Astrocyte of the hippocampus (primary cell): ENCODE results near the gene KCTD11.
"Not testable (repeated sequence)": the region's sequence is repeated elsewhere in the genome, so short reads cannot be mapped to it uniquely, and the experiment has no call there.

Source experiments
- DNase-seq: peaks from one replicate; pipeline ENCODE4 v3.0.0; 2011; ENCODE audit warnings: low read depth, low spot score

KCTD11 gene

GRCh38 chr17:7322520-7323194, 29.3 kb upstream of the KCTD11 start:
- DNase-seq, result no peak

DNA sequence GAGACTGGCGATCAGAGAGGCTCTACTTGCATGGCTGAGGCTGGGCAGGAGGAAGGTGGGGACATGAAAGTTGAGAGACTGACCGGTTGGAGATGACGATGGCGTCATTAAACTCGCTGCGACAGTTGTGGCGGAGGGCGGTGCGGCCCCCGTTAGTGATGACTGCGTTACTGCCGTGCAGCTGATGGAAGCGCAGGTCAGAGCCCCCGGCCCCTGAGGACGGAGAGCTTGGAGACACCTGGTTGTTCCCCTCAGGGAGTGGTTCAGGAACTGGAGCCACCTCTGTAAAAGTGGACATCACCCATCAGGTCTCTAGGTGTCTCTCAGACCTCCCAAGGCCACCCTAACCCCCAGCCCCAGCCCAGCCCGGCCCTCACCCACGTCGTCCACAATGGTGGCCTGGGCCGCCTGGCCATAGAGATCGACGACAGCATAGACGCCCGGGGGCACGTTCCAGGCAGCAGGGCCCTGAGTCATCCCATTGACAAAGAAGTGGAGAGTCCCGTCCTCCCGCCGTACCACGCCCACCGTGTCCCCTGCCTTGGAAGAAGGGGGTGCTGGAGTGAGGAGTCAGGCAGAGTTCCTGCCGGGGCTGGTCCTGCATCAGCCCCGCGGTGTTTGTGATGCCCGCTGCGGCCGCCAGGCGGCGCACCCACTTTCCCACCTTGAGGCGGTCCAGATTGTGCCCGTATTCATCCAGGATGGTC, 28.1 kb upstream of the KCTD11 start:
- peak; percentile 77 for DNase-seq

DNA sequence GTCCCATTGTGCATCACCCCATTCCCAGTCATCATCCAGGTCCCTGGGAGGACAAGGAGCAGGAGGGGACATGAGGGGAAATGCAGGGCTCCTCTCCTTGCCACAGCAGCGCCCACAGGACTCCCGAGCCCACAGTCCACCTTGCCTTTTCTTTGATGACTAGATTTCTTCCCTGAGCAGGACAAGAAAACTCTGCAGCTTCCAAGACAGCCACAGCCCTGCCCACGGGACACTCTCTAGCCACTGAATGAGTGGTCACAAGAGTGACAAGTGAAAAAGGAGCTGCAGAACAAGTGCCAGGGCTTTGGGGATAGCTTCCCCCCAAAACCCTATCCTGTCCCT, 27.6 kb upstream of the KCTD11 start:
- no peak for DNase-seq

GRCh38 chr17:7325031-7325528, 26.9 kb upstream of the KCTD11 start:
- no peak for DNase-seq

- DNase-seq, result no peak
Observed at GRCh38 chr17:7326186-7326585, 25.8 kb upstream of the KCTD11 start.

DNA sequence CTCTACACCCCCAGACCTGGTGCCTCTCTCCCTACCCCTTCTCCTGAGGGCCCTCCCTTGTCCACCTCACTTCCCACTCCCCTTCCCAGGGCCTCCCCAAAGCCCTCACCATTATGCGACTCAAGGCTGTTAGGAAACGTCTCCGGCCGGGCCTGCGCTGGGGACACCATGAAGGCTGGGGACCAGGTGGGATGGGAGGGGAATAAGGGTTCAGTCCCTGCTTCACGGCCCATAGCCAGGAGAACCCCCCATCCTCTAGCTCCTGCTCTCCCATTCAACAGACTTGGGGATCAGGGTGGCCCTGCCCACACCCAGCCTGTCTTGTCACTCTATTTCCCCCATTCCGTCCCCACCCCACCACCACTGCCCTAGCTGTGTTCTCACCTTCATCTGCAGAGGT, 24.9 kb upstream of the KCTD11 start:
- DNase-seq, result no peak

DNA sequence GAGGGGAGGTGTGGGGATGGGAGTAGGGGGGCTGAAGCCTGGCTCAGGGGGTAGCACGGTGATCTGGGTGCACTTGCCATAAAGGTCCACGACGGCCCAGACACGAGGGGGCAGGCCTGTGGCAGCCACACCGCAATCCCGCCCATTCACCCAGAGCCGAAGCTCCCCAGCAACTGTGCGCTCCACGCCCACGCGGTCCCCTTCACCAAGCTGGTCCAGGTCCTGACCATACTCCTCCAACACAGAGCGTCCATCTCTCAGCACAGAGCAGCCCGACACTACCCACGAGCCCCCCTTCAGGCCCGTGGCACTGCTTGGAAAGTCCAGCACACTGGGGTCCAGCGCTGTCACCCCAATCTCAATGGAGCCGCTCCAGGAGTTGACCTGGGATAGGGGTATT, 24.5 kb upstream of the KCTD11 start:
- DNase-seq, result no peak

DNA sequence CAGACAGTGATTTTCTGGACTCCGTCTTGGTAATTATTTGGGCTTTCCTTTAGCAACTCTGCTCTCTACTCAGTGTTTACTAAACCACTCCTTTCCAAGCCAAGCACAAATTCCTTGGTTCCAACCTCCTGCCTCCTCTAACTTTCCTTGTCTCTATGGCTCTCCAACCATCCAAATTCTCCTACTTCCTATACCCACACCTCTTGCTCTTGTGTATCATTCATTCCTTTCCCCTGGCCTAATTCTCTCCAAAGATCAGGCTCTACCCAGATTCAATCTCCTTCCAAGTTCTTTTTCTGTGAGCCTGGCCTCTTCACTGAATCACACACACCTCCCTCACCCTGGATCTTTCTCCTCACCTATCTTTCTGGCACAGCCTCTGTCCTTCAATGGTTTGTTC, 24.0 kb upstream of the KCTD11 start:
- DNase-seq, result no peak

GRCh38 chr17:7328840-7329373, 23.1 kb upstream of the KCTD11 start, which contains the start of gene NEURL4:
NEURL4 (minus strand) TSS chr17:7329335; CDS start chr17:7329312, 23 bp downstream.
- DNase-seq, result no peak

DNA sequence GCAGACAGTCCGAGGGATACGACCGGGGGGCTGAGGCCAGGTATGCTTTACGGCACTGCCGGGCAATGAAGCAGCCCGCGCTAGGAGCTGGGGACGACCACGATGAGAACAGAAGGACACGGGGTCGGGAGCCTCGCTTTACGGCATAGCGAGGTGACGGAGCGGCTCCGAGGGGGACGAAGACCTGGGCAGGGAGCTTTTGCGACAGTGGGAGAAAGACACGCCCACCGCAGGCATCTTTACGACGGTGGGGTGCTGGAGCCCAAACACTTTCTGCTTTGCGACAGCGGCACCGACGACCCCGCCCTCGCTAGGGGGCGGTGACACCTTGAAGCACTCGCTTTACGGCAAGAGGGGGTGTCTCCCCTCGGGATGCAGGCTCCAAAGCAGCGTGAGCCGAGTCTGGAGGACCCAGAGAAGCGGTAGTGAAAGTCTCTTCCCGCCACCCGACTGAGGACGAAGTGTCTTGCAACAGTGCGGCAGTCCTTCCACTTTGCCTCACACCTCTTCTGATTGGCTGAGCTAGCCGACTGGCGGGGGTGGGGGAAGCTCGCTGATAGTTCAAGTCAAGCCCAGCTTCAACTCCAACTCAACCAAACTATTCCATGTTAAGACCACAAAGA, 22.5 kb upstream of the KCTD11 start:
- peak; percentile 99 for DNase-seq

DNA sequence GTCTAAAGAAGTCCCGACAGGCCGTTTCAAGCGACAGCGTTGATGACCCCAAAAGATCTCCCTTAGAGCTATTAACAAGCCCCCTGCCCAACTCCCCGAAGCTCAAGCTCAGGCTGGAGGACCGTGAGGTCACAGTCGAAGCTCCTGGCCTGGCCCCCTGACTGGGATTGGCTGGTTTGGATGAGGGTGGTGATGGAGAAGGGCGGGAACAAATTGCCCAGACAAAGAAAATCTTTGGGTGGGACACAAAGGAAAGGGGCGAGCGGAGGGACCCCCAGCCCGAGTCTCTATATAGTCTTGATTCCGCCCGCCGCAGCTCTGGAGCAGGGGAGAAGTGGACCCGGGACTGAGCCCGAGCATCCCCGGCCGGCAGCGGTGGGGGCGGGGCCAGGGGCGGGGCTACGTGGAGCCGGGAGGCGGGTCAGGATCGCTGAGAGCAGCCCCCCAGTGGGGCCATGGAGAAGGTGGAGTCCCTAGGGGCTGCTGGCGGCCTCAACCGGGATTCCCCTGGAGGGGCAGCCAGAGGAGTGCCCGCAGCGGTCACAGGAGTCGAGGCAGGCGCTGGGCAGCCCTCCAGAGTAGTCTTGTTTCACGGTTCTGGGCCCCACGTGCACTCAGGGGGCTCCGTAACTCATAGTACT, 21.8 kb upstream of the KCTD11 start:
- DNase-seq, result peak; percentile 91

DNA sequence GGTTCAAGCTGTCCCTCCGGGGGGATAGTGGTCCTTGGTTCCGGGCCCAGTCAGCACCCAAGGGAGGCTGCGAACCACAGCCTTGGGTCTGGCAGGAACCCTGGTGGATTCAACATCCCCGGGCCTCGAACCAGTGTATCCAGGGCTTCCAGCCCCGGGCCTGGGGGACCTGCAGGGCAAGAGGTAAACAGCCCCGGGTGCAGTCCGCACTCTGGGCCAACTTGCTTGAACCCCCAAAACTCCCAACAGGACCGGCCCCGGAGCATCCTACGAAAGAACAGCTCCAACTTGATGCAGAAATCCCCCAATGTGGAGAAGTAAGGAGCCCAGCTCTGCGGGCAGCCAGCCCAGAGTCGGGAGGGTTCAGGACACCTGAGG, 21.3 kb upstream of the KCTD11 start:
- no peak for DNase-seq

- no peak for DNase-seq
Observed at GRCh38 chr17:7332111-7332510, 19.9 kb upstream of the KCTD11 start.

- not testable (repeated sequence) for DNase-seq
Observed at GRCh38 chr17:7332600-7333069, 19.3 kb upstream of the KCTD11 start.

DNA sequence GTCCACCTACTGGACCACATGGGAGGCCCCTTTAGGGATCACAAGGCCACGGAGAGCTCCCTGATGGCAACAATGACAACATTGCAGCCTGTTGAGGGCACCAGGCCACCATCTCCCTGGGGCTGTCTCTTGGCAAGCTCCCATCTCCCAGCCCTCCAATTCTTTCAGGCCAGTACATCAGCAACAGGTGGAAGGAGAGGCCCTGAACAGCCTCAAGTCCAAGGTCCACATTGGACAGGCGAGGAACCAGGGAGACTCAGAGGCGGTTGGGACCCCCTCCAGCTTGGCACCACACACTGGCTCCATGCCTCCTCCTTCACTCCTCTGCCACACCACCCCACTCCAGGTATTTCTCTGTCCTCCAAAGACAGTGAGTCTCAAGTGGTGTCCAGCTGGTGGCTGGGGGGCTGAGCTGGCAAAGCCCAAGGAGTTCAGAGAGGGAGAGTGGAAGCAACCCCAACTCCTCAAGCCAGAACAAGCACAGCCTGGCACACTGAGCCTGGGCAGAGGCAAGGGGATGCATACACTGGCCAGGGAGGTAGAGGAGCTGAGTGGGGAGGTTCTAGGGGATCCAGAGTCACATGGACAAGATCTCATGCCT, 16.9 kb upstream of the KCTD11 start:
- DNase-seq, result no peak

DNA sequence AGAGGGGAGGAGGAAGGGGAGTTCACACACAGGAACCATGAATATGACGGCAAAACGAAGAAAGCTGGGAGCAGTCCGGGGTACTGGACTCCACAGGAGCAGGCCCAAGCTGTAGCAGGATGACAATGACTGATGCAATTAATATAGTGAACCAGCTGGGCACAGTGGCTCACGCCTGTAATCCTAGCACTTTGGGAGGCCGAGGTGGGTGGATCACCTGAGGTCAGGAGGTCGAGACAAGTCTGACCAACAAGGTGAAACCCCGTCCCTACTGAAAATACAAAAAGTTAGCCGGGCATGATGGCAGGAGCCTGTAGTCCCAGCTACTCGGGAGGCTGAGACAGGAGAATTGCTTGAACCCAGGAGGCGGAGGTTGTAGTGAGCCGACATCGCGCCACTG, 16.2 kb upstream of the KCTD11 start:
- not testable (repeated sequence) for DNase-seq

- DNase-seq, result no peak
Observed at GRCh38 chr17:7336240-7337175, 15.5 kb upstream of the KCTD11 start, which contains the start of gene ACAP1. ACAP1 (plus strand) TSS chr17:7336529; CDS start chr17:7336735, 206 bp downstream.

DNA sequence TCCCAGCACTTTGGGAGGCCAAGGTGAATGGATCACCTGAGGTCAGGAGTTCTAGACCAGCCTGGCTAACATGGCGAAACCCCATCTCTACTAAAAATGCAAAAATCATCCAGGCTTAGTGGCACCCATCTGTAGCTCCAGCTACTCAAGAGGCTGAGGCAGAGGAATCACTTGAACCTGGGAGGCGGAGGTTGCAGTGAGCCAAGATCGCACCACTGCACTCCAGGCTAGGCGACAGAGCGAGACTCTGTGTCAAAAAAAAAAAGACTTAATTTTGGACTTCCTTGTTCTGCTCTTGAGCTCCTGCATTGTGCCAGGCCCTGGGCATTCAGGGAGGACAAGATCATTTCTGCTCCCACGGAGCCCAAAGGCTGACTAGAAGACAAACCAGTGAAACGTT, 14.4 kb upstream of the KCTD11 start:
- DNase-seq, result not testable (repeated sequence)

DNA sequence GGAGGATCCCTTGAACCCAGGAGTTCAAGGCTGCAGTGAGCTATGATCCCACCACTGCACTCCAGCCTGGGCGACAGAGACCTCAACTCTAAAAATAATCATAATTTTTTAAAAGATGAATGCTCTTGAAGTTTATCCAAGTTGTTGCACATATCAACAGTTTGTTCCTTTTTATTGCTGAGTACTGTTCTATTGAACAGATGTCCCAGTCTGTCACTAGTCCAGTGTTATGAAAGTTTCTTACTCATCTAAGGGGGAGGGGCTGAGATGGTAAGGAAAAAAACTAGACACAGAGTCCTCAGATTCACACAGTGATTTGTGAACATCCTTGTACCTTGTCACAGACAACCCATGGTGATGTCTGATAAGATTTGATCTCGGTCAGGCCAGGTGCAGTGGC, 11.8 kb upstream of the KCTD11 start:
- no peak for DNase-seq

DNA sequence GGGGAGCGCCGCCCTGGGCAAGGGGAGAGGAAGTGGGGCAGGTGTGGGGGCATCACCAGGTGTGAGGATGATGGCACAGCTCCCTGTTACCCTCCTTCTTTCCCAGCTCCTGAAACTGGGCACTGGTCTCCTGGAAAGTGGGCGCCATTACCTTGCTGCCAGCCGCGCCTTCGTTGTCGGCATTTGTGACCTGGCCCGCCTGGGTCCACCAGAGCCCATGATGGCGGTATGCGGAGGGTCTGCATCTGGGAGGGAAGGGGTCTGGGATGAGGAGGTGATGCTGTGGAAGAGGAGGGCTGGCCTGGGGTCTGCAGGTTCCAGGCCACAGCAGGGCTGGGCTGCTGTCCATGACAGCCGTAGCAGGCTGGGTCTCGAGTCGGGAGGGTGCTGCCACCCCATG, 10.1 kb upstream of the KCTD11 start:
- no peak for DNase-seq
